ENCODE data around the gene RGR. TPM values are rescaled to one million over a fixed set of nuclear protein-coding genes. Genes with fewer than 3 reads are reported as not detected.

RGR gene
- total RNA-seq, 4 donors from 2014 or later: 1.5 to 3.3 (median 2.8) TPM; not detected in 1

DNA sequence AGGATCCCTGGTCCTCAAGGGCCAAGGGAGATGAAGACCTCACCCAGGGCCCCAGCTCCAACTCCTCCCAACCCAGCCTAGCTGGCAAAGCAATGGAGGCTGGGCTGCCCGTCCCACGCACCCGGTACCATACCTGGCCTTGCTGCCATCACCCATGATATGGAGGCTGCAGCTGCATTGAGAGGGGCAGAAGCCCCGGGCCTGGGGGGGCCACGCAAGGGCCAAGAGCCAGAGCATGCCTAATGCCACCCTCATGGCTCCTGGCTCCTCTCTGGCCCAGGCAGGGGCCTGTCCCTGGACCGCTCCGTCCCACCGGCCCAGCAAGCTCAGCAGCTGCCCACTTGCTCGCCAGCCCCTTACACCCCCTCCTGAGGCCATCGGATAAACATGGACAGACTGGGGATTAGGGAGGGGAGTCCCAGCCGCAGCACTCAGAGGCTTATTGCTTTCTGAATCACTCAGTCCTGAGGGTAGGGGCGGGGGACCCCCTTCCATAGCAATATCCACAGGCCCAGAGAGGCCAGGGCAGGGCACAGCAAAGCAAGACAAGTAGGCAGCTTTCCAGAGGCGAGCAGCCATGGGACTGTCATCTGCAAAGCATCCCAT is 3.6 kb upstream of the RGR start, which contains the start of gene LRIT1:
LRIT1 (minus strand) TSS at position 362 of the 606 bp plus-strand sequence; CDS start at position 255, 107 bp downstream.
- ATAC-seq (ENCODE audit: low FRiP score): no peak
- no peak for DNase-seq (ENCODE audit: low spot score)
- TF ChIP-seq, protein P1, sequence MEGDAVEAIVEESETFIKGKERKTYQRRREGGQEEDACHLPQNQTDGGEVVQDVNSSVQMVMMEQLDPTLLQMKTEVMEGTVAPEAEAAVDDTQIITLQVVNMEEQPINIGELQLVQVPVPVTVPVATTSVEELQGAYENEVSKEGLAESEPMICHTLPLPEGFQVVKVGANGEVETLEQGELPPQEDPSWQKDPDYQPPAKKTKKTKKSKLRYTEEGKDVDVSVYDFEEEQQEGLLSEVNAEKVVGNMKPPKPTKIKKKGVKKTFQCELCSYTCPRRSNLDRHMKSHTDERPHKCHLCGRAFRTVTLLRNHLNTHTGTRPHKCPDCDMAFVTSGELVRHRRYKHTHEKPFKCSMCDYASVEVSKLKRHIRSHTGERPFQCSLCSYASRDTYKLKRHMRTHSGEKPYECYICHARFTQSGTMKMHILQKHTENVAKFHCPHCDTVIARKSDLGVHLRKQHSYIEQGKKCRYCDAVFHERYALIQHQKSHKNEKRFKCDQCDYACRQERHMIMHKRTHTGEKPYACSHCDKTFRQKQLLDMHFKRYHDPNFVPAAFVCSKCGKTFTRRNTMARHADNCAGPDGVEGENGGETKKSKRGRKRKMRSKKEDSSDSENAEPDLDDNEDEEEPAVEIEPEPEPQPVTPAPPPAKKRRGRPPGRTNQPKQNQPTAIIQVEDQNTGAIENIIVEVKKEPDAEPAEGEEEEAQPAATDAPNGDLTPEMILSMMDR (IDR thresholded peaks at IDR 0.05): no peak

DNA sequence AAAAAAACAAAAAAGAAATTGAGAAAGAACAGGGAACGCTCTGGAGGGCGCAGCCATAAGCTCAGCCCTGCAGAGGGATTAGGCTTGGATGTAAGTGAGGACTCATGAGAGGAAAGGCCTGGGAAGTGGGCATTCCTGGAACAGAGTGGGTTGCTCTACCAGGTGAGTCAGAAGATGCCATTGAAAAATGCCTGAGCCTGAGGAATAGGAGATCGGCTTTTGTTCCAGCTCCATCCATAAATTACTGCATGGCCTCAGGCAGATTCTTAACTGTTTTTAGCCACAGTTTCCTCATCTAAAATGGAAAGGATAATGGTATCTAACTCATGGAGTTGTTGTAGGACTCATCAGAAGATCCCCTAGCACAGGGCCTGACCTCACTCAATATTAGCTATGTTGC is 1.1 kb upstream of the RGR start:
- DNase-seq (ENCODE audit: low spot score) (no peak), ATAC-seq (ENCODE audit: low FRiP score) (no peak)
- TF ChIP-seq, protein P1 (IDR thresholded peaks at IDR 0.05): no peak

DNA sequence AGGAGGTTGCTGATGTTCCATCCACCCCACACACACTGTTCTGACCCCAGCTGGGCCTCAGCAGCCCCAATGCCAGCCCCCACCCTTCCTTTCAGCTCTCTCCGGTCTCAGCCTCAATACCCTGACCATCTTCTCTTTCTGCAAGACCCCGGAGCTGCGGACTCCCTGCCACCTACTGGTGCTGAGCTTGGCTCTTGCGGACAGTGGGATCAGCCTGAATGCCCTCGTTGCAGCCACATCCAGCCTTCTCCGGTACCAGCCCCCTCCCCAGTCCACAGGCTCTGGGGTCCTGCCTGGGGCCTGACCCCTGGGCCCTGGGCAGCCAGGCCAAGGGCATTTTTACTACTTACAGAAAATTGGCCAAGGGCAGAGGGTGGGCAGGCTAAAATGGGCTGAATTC is 2.6 kb downstream of the RGR start:
- TF ChIP-seq, protein P1 (IDR thresholded peaks at IDR 0.05): no peak
- no peak for DNase-seq (ENCODE audit: low spot score)
- ATAC-seq (ENCODE audit: low FRiP score): no peak

DNA sequence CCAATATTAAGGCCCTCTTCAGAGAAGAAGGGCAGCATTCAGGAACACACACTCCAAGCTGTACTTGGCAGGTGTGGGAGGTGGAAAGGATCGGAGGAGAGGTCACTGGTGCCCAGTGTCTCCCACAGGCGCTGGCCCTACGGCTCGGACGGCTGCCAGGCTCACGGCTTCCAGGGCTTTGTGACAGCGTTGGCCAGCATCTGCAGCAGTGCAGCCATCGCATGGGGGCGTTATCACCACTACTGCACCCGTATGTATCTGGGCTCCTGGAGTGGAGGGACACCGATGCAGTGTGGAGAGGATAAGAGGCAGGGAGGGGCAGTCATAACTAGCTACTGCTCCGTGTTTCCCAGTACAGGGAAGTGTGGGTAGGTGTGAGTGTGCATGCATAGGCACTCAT is 3.9 kb downstream of the RGR start:
- TF ChIP-seq, protein P1 (IDR thresholded peaks at IDR 0.05): no peak
- no peak for DNase-seq (ENCODE audit: low spot score)
- ATAC-seq (ENCODE audit: low FRiP score): no peak

DNA sequence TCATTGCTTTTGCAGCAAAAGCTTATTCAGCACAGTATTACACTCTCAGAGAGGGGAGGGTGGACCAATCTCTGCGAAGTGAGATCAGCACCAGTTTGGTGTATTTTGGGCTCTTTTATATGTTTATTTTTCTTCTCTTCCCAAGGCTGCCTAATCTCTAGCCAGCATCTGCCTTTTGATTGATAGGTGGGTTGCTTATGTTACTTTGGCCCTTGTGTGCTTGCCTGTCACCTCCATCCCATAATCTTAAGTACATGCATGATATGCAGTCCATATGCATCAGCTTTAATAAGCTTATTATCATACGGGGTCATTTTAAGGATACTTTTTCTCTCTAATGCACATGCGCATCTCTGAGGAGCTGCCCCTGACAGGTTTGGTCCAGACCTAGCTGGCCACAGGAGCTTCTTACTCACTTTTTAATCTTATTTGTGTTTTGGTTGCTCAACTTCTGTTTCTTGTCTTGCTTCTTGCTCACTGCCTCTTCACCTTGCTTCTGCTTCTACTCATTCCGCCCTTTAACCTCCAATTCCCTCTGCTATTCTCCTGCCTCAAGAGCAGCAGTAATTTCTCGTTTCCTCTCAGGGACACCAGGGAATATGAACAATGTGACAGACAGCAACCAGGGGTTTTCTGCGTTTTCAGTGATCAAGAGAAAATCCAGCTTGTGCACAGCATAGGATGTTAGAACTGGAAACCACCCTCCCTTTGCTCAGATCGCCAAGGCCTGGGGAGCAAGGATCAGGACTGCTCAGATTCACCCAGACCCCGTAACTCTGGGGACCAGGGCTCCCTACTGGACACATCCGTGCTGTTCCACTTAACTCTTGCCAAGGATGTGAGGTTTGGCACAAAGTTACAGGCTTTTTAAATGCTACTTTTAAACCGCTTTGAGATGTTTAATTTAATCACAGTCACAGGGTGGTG is 10.0 kb downstream of the RGR start:
- ATAC-seq (ENCODE audit: low FRiP score): no peak
- no peak for DNase-seq (ENCODE audit: low spot score)
- TF ChIP-seq, protein P1 (IDR thresholded peaks at IDR 0.05): no peak

DNA sequence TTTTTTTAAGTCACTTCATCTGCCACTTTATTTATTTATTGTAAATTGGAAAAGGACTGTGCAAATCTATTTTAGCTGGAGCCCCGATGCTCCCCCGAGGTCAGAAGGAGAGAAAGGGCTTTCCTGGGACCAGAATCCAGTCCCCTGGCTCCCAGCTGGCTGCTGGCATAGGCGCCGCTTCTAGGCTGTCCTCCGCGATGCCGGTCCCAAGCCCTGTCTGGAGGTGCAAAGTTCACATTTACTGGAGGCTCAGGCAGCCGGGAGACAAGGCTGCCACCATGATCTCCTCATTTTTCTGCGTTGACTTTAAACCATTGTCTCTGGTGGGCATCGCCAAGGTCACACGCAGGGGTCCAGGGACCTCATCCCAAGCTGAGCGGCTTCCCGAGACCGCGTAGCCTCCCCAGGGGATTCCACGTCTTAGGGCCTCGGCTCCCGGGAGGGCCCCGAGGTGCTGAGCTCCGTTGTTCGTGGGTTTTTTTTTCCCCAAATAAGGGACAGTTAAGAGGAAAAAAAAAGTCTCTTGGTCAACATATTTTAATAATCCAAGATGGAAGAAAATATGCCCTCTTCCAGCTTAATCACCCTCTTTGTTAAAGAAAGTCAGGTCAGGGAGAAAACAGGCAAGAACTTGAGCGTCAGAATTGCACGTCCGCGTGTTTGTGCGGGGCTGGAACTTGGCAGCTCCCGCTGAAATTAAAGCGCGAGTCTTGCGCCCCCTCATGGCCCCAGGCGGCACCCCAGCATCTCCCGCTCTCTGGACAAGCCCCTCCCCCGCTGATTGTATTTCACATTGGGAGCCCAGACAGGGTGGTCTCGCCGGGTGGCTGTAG is 11.9 kb downstream of the RGR start:
- DNase-seq (ENCODE audit: low spot score) (no peak), ATAC-seq (ENCODE audit: low FRiP score) (no peak)
- TF ChIP-seq, protein P1 (IDR thresholded peaks at IDR 0.05): no peak

Data from omental fat pad (tissue), 4 donors.